GM18861 (cell line): ENCODE results near the gene KRTAP5-1.
"Not testable (repeated sequence)": the region's sequence is repeated elsewhere in the genome, so short reads cannot be mapped to it uniquely, and the experiment has no call there.

Experiments
- ATAC-seq: cut with Tn5 transposase; IDR thresholded peaks from one replicate; pipeline ENCODE4 v1.9.1; 2021; ENCODE audit not compliant: unreplicated experiment

The KRTAP5-1 gene, protein sequence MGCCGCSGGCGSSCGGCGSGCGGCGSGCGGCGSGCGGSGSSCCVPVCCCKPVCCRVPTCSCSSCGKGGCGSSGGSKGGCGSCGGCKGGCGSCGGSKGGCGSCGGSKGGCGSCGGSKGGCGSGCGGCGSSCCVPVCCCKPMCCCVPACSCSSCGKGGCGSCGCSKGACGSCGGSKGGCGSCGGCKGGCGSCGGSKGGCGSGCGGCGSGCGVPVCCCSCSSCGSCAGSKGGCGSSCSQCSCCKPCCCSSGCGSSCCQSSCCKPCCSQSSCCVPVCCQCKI

DNA sequence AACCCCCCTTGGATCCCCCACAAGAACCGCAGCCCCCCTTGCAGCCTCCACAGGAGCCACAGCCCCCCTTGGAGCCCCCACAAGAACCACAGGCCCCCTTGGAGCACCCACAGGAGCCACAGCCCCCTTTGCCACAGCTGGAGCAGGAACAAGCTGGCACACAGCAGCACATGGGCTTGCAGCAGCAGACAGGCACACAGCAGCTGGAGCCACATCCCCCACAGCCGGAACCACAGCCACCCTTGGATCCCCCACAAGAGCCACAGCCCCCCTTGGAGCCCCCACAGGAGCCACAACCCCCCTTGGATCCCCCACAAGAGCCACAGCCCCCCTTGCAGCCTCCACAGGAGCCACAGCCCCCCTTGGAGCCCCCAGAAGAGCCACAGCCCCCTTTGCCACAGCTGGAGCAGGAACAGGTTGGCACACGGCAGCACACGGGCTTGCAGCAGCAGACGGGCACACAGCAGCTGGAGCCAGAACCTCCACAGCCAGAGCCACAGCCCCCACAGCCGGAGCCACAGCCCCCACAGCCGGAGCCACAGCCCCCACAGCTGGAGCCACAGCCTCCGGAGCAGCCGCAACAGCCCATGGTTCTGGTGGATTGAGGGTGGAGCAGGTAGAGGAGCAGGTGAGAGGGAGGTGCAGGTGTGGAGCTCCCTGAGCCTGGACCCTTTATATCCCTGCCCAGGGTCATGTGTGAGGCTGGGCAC, at the start of gene KRTAP5-1:
Gene KRTAP5-1, minus strand, starts transcription at position 623 of the 710 bp plus-strand sequence. Its CDS starts 34 bp downstream, at position 589.
- ATAC-seq: not testable (repeated sequence)

DNA sequence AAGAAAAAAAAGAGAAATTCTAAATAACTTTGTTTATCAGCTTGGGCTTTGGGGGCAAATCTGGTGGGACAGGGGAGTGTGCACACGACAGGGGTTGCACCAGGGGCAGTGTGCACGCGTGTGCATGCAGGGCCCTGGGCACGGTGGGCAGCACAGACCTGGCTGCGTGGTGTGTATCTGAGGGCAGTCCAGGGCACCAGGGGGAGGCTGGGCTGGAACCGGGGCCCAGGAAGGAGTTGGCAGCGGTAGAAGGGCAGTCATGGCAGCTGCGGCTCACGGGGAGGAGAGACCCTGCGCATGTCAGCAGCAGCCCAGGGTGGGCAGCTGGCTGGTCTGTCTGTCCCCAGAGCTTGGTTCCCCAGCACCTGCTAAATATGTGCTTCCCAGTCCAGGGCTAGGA, 48.8 kb upstream of the KRTAP5-1 start:
- no peak for ATAC-seq

DNA sequence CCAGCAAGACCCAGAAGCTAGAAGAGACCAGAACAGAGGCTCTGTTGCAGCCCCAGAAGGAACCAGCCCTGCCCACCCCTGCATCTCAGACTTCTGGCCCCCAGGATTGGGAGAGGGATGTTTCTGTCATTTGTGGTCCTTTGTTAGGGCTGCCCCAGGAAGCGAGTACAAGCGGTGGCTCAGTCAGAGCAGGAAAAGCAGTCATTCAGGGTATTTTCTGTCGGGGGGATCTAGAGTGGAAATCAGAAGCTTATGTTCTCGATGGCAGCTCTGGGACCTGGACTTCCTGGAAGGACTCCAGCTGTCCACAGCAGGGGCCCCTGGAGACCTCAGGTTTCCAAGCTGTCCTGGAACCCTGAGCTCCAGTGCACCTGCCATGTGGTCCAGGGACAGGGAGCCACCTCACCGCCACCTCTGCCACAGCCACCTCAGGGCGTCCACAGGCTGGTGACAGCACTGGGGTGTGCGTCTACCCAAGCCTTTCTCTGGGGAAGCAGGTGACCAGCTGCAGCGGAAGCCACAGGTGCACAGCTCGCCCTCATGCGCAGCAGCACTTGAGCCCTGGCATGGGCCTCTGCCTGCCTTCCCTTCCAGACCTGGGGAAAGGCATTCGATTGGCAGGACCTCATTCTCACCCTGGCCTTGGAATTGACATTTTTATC, 47.1 kb upstream of the KRTAP5-1 start:
- no peak for ATAC-seq

DNA sequence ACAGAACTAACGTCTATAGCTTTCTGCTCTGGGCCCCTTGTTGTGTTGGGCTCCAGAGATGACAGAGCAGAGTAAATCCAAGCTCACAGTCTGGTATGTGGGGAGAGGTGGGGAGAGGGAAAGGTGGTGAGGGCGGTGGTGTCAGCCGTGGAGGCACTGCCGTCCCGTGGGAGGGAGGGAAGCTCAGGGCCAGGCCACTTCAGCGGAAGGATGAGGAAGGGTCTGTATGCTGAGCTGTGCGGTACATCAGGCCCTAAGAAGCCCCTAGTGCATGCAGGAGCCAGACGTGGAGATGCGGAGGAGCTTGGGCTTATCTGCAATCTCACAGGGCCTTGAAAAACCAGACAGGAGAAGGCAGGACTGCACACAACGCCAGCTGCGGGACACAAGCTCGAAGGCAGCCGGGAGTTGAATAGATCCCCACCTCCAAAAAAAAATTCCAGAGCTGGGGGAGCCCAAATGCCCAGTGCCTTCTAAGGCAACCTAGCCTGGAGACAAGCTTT, 46.0 kb upstream of the KRTAP5-1 start:
- ATAC-seq: no peak

DNA sequence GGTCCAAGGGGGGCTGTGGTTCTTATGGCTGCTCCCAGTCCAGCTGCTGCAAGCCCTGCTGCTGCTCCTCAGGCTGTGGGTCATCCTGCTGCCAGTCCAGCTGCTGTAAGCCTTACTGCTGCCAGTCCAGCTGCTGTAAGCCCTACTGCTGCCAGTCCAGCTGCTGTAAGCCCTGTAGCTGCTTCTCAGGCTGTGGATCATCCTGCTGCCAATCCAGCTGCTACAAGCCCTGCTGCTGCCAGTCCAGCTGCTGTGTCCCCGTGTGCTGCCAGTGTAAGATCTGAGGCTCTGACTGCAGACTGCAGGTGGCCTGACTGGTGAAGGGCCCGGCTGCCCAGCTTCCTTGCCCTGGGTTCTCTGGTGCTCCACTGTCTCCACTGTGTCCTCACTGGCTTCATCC, 45.2 kb upstream of the KRTAP5-1 start:
- ATAC-seq: no peak

DNA sequence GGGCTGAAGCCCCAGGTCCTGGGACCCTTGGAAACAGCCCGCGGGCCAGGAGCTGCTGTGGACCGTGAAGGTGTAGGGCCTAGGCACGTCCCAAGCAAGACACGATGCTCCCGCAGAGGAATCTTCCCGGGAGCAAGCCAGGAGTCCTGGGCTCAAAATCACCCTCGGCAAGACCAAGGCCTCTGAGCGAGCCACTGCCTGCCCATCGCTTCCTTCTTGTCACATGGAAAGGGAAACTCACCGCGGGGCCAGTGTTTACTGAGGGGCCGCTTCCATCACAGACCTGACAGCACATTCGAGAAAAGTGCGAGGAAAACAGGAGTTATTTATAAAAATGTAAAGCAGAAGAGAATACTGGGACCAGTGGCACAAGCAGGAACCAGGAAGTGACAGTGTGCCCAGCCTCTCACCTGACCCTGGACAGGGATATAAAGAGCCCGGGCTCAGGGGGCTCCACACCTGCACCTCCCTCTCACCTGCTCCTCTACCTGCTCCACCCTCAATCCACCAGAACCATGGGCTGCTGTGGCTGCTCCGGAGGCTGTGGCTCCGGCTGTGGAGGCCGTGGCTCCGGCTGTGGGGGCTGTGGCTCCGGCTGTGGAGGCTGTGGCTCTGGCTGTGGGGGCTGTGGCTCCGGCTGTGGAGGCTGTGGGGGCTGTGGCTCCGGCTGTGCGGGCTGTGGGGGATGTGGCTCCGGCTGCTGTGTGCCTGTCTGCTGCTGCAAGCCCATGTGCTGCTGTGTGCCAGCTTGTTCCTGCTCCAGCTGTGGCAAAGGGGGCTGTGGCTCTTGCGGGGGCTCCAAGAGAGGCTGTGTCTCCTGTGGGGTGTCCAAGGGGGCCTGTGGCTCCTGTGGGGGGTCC, 44.5 kb upstream of the KRTAP5-1 start, which contains the start of gene KRTAP5-5:
Gene KRTAP5-5, plus strand, starts transcription at position 450 of the 860 bp plus-strand sequence. Its CDS starts 66 bp downstream, at position 516.
- ATAC-seq: no peak

DNA sequence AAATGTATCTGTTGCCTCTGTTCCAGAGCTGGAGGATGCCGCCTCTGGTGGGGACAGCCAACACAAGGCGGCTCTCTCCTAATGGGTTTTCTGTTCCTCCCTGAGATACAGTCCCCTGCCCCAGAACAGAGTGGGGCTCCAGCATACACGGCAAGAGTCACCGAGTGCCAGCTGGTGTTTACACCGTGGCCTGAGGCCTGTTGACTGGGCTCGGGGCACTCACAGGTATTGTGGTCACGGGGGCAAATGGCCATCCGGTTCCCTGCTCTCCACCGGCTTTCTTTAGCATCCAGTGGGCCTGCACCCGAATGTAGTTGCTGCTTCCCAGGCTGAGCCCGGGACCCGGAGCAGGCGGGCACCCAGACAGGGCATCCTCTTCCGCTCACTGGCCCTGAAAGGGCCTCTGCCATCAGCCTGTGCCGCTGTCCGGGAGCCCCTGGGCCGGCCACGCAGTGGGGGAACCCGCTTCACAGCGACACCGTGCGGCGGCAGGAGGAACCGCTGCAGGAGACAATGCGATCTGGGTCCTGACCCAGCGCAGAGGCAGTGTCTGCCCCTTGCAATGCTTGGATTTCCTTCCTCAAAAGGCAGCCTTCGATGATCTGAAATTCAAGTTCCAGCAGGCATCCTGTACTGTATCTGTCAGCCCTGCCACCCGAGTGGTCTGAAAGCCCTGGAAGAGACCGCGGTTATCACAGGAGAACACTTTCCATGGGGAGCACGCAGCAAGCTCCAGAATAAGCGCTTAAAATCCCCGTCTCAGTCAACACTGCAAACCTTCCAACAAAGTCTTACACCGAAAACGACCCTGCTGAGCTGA, 43.6 kb upstream of the KRTAP5-1 start:
- no peak for ATAC-seq

DNA sequence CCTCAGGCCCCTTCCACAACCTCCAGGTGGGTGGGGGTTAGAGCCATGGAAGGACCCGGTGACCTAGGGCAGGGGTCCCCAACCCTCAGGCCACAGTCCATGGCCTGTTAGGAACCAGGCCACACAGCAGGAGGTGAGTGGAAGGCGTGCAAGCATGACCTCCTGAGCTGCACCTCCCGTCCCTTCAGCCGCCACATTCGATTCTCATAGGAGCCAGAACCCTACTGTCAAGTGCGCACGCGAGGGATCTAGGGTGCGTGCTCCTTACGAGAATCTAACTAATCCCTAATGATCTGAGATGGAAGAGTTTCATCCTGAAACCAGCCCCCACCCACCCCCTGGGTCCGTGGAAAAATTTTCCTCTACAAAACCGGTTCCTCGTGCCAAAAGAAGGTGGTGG, 40.5 kb upstream of the KRTAP5-1 start:
- ATAC-seq: no peak

DNA sequence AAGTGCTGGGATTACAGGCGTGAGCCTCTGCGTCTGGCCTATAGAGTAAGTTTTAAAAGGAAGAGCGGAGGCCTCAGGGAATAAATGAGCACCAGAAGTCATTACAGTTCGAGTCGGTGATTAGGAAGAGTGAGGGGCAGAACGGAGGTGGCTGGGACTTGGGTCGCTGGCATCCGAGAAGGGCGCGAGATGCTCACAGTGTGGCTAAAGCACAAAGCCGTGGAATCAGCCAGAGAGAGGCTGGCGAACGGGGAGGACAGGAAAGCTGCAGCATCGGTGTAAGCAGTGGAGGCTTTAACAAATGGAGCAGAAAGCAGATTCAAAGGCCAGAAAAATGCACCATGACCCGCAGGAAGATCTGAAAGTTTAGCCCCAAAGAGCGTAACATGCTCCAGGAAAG, 39.5 kb upstream of the KRTAP5-1 start:
- no peak for ATAC-seq

DNA sequence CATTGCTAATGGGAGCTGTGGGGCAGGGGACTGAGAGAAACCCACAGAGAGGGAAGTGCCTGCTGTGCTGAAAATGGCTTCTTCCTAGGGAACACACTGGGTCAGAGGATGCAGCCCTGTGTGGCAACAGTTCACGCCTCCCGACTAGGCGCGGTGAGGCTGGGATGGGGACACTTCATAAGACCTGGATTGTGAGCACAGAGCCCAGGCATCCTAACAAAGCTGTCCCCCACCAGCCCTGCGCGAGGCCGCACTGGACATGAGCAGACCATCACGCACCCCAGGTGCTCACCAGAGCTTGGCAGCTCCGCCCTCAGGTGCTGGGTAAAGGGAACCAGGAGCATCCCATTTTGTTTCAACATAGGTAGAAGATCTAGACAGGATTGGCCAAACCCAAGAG, 38.6 kb upstream of the KRTAP5-1 start:
- no peak for ATAC-seq

DNA sequence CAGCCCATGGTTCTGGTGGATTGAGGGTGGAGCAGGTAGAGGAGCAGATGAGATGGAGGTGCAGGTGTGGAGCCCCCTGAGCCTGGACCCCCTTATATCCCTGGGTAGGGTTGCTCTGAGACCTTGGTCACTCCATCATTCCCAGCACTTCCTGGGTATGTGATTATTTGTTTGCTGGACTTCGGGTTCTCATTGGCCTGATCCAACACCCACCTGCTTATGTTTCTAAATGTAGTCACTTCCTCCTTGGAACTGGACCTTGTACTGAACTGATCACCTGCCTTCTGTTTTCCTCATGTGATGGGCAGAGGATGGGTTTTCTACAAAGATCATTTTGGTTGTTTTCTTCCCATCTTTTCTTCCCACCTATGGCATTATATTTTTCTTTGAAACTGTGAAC, 37.0 kb upstream of the KRTAP5-1 start, which contains the start of gene KRTAP5-4:
Gene KRTAP5-4, minus strand, starts transcription at position 53 of the 400 bp plus-strand sequence. Its CDS starts 45 bp downstream, at position 8.
- no peak for ATAC-seq

DNA sequence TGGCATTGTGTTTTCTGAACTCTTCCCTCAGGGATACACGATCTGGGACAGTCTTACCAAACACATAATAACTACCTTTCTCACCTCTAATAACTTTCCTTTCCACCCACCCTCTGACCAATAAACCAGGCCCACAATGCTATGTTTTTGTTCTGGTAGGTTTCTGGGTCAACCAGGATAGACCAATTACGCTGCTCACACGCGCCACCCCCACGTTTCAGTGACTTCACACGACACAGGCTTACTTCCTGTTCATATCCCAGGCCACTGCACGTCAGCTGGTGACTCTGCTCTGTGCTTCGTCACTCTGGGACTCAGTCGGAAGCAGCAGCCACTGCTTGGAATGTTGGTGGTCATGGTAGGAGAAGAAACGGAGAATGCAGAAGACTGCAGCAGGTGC, 34.4 kb upstream of the KRTAP5-1 start:
- ATAC-seq: no peak

DNA sequence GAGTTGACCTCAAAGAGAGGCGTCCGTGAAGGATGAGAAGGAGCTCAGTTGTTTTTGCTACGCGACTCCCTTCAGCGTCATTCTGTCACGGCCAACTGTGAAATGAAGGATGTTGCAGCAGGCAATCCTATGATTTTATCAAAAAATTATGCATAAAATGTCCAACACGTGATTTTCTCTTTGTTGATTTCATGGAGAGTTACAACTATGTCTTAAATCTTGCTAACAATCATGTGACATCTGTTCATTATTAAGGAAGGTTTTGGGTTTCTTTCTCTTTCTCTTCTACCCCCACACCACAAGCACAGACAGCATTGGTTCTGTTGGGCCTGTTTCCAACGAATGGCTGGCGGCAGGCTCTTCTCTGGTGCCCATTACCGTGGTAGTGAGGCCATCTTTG, 33.1 kb upstream of the KRTAP5-1 start:
- no peak for ATAC-seq

DNA sequence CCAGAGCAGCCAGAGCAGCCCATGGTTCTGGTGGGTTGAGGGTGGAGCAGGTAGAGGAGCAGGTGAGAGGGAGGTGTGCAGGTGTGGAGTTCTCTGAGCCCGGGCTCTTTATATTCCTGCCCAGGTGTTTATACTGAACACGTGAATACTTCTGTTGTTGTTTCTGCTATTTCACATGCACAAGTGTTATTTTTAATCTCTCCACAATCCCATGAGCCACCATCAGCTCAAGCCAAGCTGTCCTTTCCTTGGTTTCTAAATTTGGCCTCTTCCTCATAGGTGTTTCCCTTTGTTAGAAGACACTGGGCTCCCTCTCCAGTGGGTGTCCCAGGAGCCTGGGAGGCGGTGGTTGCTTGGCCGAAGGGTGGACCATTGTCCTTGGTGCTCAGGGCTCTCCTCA, 23.3 kb upstream of the KRTAP5-1 start, which contains the start of gene KRTAP5-3:
Gene KRTAP5-3, minus strand, starts transcription at position 101 of the 400 bp plus-strand sequence. Its CDS starts 78 bp downstream, at position 23.
- ATAC-seq: no peak

DNA sequence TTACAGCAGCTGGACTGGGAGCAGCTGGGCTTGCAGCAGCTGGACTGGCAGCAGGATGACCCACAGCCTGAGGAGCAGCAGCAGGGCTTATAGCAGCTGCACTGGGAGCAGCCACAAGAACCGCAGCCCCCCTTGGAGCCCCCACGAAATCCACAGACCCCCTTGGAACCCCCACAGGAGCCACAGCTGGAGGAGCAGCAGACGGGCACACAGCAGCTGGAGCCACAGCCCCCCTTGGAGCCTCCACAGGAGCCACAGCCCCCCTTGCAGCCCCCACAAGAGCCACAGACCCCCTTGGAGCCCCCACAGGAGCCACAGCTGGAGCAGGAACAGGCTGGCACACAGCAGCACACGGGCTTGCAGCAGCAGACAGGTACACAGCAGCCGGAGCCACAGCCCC, 22.8 kb upstream of the KRTAP5-1 start:
- ATAC-seq: not testable (repeated sequence)

DNA sequence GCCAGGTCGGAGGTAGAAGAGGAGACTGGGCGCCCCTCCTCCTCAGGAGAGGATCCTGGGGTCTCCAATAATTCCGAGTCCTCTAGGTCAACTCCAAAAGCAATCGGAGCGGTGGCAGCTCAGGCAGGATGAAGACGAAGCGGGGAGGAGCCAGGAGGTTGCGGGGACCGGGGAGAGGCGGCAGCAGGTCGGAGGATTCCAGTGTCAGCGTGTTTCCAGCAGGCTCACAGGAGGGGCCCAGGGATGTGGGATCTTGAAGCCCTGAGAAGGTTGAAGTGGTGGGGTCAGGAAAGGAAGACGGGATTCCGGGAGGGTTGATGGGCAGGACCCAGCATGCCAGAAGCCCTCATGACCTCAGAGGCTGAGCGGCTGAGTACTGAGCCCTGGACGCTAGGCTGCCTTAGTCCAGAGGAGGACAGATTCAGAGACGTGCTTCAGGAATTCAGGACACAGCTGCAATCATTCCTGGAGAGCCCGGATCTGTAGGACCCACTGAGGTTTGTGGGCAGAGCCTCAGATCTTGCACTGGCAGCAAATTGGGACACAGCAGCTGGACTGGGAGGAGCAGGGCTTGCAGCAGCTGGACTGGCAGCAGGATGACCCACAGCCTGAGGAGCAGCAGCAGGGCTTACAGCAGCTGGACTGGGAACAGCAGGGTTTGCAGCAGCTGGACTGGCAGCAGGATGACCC, 22.2 kb upstream of the KRTAP5-1 start:
- not testable (repeated sequence) for ATAC-seq

DNA sequence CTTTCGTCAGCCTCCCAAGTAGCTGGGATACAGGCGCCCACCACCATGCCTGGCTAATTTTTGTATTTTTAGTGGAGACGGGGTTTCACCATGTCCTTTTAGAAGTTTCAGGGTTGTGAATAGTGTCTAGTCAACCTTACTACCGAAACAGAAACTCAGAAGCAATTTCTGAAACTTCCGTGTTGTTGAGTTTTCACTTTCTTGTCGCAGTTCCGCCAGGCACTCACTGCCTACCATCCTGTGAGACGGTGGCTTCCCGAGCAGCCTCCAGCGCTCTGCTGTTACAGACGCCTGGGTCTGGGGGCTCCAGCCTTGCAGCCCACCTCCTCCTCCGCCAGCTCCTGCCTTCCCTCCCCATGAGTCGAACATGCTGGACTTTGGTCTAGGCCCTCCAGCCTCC, 20.8 kb upstream of the KRTAP5-1 start:
- peak; percentile 91 for ATAC-seq

DNA sequence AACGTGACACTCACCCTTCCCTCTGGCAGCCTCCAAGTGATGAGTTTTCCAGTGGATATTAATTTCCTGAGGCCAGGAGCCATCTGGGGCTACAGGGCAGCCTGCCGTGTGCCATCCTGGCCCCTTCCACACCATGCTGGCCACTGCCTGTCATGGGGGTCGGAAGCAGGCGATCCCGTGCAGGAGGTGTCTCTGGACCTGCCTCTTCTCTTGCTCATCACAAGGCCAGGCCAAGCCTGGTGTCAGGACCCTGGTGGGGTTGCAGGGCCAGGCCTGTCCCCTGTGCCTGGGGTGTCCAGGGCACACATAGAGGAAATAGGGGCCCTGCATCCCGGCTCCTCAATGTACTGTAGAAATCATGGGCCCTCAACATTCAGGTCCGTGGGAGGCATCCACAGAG, 19.6 kb upstream of the KRTAP5-1 start:
- no peak for ATAC-seq

DNA sequence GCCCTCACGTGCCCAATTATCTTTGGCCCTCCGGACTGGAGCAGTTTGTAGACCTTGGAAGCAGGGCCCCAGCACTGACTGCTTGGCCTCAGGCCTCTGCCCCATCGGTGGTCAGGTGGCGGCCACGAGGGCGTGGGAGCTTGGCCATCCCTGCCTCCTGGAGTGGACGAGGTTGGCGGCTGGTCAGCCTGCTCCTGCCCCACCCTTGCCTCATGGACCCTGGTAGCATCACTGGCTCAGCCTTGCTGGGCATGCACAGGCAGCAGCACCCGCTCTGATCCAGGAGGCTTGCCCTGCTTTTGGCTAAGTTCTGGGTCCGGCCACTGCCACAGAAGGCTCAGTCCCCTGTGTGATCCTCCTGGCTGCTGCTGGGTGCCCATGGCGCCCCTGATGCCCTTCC, 19.1 kb upstream of the KRTAP5-1 start:
- no peak for ATAC-seq
